NB4 (cell line): ENCODE data around the gene ACOT11.

Source experiments
- CTCF ChIP-seq: IDR thresholded peaks from one replicate; pipeline ENCODE4 v1.5.1; 2012; ENCODE audit warnings: low read depth, low read length
- MAX ChIP-seq: IDR thresholded peaks from 2 replicates; pipeline ENCODE4 v1.6.1; 2011; ENCODE audit warnings: low read depth, low read length
- MYC ChIP-seq: IDR thresholded peaks from 2 replicates; pipeline ENCODE4 v1.6.1; 2011; ENCODE audit warnings: low read depth, low read length
- POLR2A ChIP-seq: IDR thresholded peaks from 2 replicates; pipeline ENCODE4 v1.6.1; 2011; ENCODE audit warnings: mild to moderate bottlenecking; ENCODE audit not compliant: insufficient read length; ENCODE audit errors: extremely low read depth

- TF ChIP-seq POLR2A, result no peak
- no peak for TF ChIP-seq CTCF
- TF ChIP-seq MAX, result no peak
- TF ChIP-seq MYC, result no peak
Observed at GRCh38 chr1:54643736-54644135, 95.7 kb downstream of the ACOT11 start.
